NCI-H1092 treated with DMSO at 0.1 percent for 48 hours (cell line): ENCODE data around the gene CCT2.

ENCODE experiments used
- DNase-seq: peaks from one replicate; lab custom pipeline; 2025; lab: John Stamatoyannopoulos, UW

Gene CCT2

DNA sequence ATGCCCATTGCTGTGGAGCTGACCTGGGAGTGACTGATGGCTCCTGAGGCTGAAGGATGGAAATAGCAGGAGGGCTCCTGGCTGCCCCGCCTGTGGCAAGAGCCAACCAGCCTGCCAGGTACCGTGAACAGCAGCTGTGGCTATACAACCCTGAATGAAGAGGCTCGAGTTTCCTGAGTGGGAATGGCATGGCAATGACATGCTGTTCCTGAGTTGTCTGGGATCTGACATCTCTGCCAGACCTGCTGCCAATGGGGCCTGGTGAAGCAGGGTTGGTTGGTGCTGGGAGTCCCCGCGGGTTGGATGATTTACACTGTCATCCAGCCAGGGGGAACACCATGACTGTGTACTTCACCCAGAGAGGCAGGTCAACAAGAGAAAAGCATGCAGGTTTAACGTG is 57.3 kb downstream of the CCT2 start:
- no peak for DNase-seq

GRCh38 chr12:69644511-69644910 is 59.3 kb downstream of the CCT2 start:
- DNase-seq, result no peak

DNA sequence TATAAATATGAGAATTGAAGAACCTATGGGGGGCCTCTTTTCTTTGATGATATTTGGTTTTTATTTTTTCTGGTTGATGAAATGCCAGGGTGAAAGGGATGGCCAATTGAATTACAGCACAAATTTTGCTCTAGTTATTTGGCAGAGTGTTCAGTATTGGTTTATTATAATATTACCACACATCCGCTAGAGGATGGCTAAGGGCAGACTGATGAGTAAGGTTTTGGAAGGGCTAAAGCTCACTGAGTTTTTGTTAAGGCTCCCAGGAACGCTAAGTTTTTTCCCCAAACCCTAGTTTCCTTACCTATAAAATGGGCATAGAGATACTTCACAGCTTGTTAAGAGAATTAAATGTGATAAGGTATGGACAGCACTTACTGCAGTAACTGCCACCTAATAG is 59.8 kb downstream of the CCT2 start:
- DNase-seq, result no peak

GRCh38 chr12:69647178-69647577 is 61.9 kb downstream of the CCT2 start:
- no peak for DNase-seq

DNA sequence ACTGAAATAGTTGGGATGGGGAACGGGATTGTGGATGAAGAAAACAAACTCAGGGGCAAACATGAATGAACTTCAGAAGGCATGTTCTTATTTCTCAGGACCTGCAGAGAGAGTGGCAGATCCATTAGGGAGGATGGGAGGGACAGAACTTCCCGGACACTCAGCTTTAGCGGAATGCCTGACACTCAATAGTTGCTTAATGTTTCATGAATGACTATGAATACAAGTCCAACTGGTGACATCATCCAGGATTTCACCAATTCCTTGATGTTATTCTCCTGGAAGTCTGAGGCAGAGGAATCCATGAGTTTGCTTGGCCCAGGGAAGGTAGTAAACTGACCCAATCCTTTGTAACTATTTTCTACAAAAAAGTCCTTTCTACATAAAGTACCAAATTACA is 63.2 kb downstream of the CCT2 start:
- DNase-seq, result no peak

GRCh38 chr12:69649529-69649928 is 64.3 kb downstream of the CCT2 start:
- DNase-seq, result no peak
